Sigmoid colon (tissue), 4 donors: ENCODE results near the gene RPP40.

Experiments used
- POLR2A ChIP-seq, 2 donors: fragments of 450-650 bp; IDR thresholded peaks; one replicate each; pipeline ENCODE4 v1.6.1; 2016; ENCODE audit warnings: antibody characterized with exemption in 2 of 2, mild to moderate bottlenecking in 2 of 2, moderate library complexity in 2 of 2
- POLR2AphosphoS5 ChIP-seq, 4 donors: sonication (generic); formaldehyde crosslinking; IDR thresholded peaks; one replicate each; pipeline ENCODE4 v1.6.1; 2017; ENCODE audit warnings: antibody characterized with exemption in 4 of 4

- TF ChIP-seq POLR2AphosphoS5 (IDR thresholded peaks at IDR 0.05) (peak in 2 of 4 donors; percentile 15 to 17), POLR2A (IDR thresholded peaks at IDR 0.05) (no peak)
These were observed 29.7 kb downstream of the RPP40 start for GRCh38 chr6:4973982-4974745.
